ENCODE measurements around the gene TMEM43. TPM values are rescaled to one million over a fixed set of nuclear protein-coding genes. Genes with fewer than 3 reads are reported as not detected.
A peak's percentile ranks its signal among the peaks of the same experiment; 100 is the strongest.

The TMEM43 gene
- total and polyA plus RNA-seq, 2 of the 8 experiments (the other 6 are each of a cell fraction or from before 2014, with no cell fraction given) = 27.0 to 33.7 TPM

DNA sequence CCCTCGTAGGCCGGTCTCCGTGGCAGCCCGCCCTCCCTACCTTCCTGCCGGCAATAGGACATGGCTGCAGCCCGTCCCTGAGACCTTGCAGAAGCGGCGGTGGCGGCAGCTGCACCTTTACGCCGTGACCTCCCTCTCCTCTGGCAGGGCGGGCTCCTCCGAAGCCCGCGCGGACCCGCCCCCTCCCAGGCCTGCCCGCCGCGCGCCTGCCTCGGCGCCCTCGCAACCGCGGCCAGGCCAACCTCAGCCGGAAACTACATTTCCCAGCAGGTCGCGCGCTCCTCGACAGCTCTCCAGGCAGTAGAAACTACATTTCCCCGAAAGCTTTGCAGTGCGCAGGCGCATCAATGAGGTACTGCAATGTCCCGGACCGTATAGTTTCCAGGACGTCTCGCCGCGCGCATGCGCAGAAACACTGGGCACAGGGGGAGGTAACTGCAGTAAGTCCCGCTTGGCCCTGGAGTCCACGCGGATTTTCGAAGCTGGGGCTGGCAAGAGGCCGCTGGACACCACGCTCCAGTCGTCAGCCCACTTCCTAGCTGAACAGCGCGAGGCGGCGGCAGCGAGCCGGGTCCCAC, at the start of gene TMEM43, which contains the start of gene CHCHD4 (continued):
- TF ChIP-seq YY1 (IDR thresholded peaks at IDR 0.05; ENCODE audit: low read depth, low read length) (0 out of 2 replicates have a peak, but pooled peaks have one; percentile 11), MAX (IDR thresholded peaks at IDR 0.05) (no peak; the same call in 1 of the 2 replicates), JUND (IDR thresholded peaks at IDR 0.05; ENCODE audit: low read length) (no peak), RAD21 (IDR thresholded peaks at IDR 0.05 in 1 of 2, conservative IDR thresholded peaks at IDR 0.05 in 1 of 2; ENCODE audit: low read depth in 2 of 2, low read length in 2 of 2) (no peak), EP300 (IDR thresholded peaks at IDR 0.05; ENCODE audit: borderline replicate concordance in 1 of 2, low read depth in 2 of 2, low read length in 2 of 2) (no peak), POLR2A (IDR thresholded peaks at IDR 0.05; ENCODE audit: control extremely low read depth in 1 of 2, low read depth in 2 of 2, low read length in 2 of 2) (peak in 1 of 2 experiments; percentile 53; a peak in 2 of 3 replicates), NANOG (IDR thresholded peaks at IDR 0.05; ENCODE audit: insufficient read depth, low read depth, low read length, poor library complexity, severe bottlenecking) (peak; percentile 14), USF2 (IDR thresholded peaks at IDR 0.05; ENCODE audit: low read length) (peak; percentile 82), TCF12 (IDR thresholded peaks at IDR 0.05; ENCODE audit: low read depth, low read length) (no peak), ASH2L (IDR thresholded peaks at IDR 0.05; ENCODE audit: low read length) (peak; percentile 45), TAF7 (optimal IDR thresholded peaks at IDR 0.05; ENCODE audit: borderline replicate concordance, low read depth, low read length) (peak; percentile 17), CREB1 (IDR thresholded peaks at IDR 0.05) (peak; percentile 74), SP4 (IDR thresholded peaks at IDR 0.05; ENCODE audit: low read length) (no peak), EZH2 (IDR thresholded peaks at IDR 0.05; ENCODE audit: low read depth, low read length, severe bottlenecking) (no peak), SP2 (IDR thresholded peaks at IDR 0.05; ENCODE audit: low read length) (no peak), KDM4A (IDR thresholded peaks at IDR 0.05; ENCODE audit: low read depth, low read length, severe bottlenecking) (peak; percentile 88), RNF2 (IDR thresholded peaks at IDR 0.05; ENCODE audit: borderline replicate concordance, low read depth, low read length, missing control alignments, poor library complexity, severe bottlenecking) (no peak), JUN (IDR thresholded peaks at IDR 0.05; ENCODE audit: low read depth, low read length) (no peak), KDM1A (IDR thresholded peaks at IDR 0.05; ENCODE audit: borderline replicate concordance, low read length) (no peak), BCL11A (IDR thresholded peaks at IDR 0.05; ENCODE audit: low read depth in 2 of 2, low read length in 2 of 2) (no peak)
- TF ChIP-seq, protein P1, sequence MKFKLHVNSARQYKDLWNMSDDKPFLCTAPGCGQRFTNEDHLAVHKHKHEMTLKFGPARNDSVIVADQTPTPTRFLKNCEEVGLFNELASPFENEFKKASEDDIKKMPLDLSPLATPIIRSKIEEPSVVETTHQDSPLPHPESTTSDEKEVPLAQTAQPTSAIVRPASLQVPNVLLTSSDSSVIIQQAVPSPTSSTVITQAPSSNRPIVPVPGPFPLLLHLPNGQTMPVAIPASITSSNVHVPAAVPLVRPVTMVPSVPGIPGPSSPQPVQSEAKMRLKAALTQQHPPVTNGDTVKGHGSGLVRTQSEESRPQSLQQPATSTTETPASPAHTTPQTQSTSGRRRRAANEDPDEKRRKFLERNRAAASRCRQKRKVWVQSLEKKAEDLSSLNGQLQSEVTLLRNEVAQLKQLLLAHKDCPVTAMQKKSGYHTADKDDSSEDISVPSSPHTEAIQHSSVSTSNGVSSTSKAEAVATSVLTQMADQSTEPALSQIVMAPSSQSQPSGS (IDR thresholded peaks at IDR 0.05; ENCODE audit: low read length) = no peak
